OCI-LY7 (cell line): ENCODE results near the gene IQCE.

Experiments used
- CTCF ChIP-seq: fragments of 200-600 bp; sonication (generic); conservative IDR thresholded peaks from 2 replicates; pipeline ENCODE4 v1.5.1; 2014; ENCODE audit warnings: mild to moderate bottlenecking, antibody characterized with exemption, low read length, moderate library complexity, mixed read lengths
- EZH2phosphoT487 ChIP-seq: fragments of 200-600 bp; sonication (generic); IDR thresholded peaks from 2 replicates; pipeline ENCODE4 v1.6.1; 2018; ENCODE audit warnings: low read depth, borderline replicate concordance, mild to moderate bottlenecking, mixed run types, antibody characterized with exemption, low read length, moderate library complexity, mixed read lengths

GRCh38 chr7:2594599-2594998 lies 35.8 kb downstream of the IQCE start:
- no peak for TF ChIP-seq CTCF
- TF ChIP-seq EZH2phosphoT487: no peak
